ENCODE measurements around the gene KLK13.

The KLK13 gene

DNA sequence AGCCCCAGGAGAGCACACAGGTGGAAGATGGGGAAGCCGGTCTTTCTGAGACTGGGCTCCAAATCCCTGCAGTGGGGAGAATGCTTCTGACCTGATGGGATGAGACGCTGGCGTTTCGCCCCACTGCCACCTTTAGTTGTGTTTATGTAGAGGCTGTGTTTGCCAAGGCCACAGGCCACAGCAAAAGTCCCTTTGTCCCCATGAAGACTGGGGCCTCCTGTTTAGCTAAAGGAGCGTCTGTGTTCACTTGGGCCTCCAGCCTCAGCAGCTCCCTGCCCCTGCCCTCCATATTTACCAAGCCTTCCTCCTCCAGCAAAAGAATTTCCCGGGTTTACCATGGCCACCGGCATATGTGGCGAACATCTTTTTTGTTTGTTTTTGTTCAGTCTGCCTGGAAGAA is 28.2 kb upstream of the KLK13 start:
- Histone ChIP-seq H3K27ac (ENCODE audit: low read depth in 2 of 2, low read length in 2 of 2) (no peak overlapping the region), H3K27me3 (ENCODE audit: control insufficient read depth in 2 of 2, insufficient read depth in 2 of 2, low read length in 2 of 2) (no peaks in the 10 kb centered on the region), H3K9me3 (ENCODE audit: control insufficient read depth in 2 of 2, low read length in 2 of 2) (no peaks in the 10 kb centered on the region), H3K36me3 (ENCODE audit: control insufficient read depth in 2 of 2, insufficient read depth in 2 of 2, low read length in 2 of 2) (peaks cover under 1 to 3% of the 10 kb centered on the region in 2 donors), H3K4me1 (ENCODE audit: control insufficient read depth in 2 of 2, insufficient read depth in 2 of 2, low read length in 2 of 2) (no peaks in the 10 kb centered on the region), H3K9ac (ENCODE audit: low read depth in 1 of 2, low read length in 2 of 2) (no peak overlapping the region), H3K4me3 (ENCODE audit: low read length in 2 of 2) (no peak overlapping the region)

DNA sequence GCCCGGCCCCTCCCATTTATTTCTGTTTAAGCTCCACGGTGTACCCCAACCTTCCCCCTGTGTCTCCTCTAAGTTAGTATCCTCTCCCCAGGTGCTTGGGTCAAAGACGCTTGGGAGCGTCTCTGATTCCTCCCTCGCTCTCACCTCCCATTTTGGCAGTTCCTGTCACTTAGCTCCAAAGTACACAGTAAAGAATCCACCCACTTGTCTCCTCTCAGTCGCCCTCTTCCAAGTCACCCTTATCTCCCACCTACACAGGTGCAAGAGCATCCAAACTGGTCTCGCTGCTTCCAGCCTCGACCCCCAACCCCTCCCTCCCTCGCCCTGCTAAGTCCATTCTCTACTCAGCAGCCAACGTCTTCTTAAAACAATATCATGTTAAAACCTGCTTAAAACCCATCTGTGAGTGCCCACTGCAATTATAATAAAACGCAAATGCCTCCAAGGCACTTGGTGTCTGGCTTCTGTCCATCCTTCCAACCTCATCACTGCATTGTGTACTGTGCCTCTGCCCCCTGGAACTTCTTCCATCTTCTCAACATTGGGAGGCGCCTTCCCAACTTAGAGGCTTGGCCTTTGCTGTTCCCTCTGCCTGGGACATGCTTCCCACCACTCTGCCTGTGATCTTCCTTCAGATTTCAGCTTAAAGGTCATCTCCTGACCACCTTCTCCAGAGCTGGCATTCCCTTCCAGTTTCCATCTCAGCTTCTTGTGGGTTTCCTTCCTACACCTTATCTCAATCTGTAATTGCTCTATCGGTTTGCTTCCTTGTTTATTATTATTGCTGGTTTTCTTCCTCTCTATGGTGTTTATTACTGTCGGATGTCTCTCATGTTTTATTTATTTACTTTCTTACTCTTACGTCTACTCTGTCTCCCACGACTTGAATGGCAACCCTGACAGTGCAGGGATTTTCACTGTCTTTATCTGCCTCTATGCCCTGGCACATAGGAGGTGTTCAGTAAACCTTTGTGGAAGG is 27.3 kb upstream of the KLK13 start:
- no peak overlapping the region for H3K9ac ChIP-seq (ENCODE audit: low read depth in 1 of 2, low read length in 2 of 2)
- no peak overlapping the region for H3K4me3 ChIP-seq (ENCODE audit: low read length in 2 of 2)
- H3K4me1 ChIP-seq (ENCODE audit: control insufficient read depth in 2 of 2, insufficient read depth in 2 of 2, low read length in 2 of 2): no peaks in the 10 kb centered on the region
- H3K27me3 ChIP-seq (ENCODE audit: control insufficient read depth in 2 of 2, insufficient read depth in 2 of 2, low read length in 2 of 2): no peaks in the 10 kb centered on the region
- no peak overlapping the region for H3K27ac ChIP-seq (ENCODE audit: low read depth in 2 of 2, low read length in 2 of 2)
- no peaks in the 10 kb centered on the region for H3K36me3 ChIP-seq (ENCODE audit: control insufficient read depth in 2 of 2, insufficient read depth in 2 of 2, low read length in 2 of 2)
- no peaks in the 10 kb centered on the region for H3K9me3 ChIP-seq (ENCODE audit: control insufficient read depth in 2 of 2, low read length in 2 of 2)

DNA sequence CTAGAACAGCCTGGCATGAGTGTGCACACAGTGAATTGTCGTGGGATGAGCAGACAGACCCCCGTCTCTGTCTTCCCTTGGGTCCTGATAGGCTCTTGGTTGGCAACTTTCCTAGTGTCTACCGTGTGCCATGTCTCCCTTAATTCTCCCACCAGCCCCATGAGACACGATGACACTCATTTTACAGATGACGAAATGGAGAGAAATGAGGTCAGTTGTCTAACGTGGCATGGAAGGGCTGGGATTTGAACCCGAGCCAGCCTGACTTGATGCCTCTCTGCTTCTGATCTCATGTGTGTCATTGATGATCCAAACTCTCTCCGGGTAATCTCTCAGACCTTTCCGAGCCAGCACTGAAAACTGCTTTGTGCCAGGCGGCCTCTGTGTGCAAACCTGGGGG is 26.2 kb upstream of the KLK13 start:
- H3K27me3 ChIP-seq (ENCODE audit: control insufficient read depth in 2 of 2, insufficient read depth in 2 of 2, low read length in 2 of 2): no peaks in the 10 kb centered on the region
- H3K4me1 ChIP-seq (ENCODE audit: control insufficient read depth in 2 of 2, insufficient read depth in 2 of 2, low read length in 2 of 2): no peaks in the 10 kb centered on the region
- H3K27ac ChIP-seq (ENCODE audit: low read depth in 2 of 2, low read length in 2 of 2): no peak overlapping the region
- no peak overlapping the region for H3K9ac ChIP-seq (ENCODE audit: low read depth in 1 of 2, low read length in 2 of 2)
- H3K36me3 ChIP-seq (ENCODE audit: control insufficient read depth in 2 of 2, insufficient read depth in 2 of 2, low read length in 2 of 2): no peaks in the 10 kb centered on the region
- H3K4me3 ChIP-seq (ENCODE audit: low read length in 2 of 2): no peak overlapping the region
- H3K9me3 ChIP-seq (ENCODE audit: control insufficient read depth in 2 of 2, low read length in 2 of 2): no peaks in the 10 kb centered on the region

DNA sequence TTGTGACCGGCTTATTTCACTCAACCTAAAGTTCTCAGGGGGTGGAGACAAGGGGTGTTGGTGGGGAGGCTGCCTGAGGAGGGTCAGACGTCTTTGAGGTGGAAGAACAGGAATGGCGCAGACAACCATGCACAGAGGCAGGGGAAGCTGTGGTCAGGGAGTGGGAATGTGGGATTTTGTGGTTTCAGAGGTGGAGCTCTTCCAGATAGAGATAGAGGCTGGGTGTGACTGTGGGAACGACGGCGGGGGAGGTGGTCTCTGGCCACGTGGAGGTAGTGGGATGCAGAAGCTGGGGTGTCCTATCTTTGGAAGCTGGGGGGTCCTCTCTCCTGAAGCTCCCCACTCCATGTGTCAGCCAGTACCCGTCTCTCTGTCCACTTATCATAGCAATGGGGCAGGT is 25.6 kb upstream of the KLK13 start:
- H3K4me3 ChIP-seq (ENCODE audit: low read length in 2 of 2): no peak overlapping the region
- H3K27ac ChIP-seq (ENCODE audit: low read depth in 2 of 2, low read length in 2 of 2): no peak overlapping the region
- H3K9ac ChIP-seq (ENCODE audit: low read depth in 1 of 2, low read length in 2 of 2): no peak overlapping the region
- no peaks in the 10 kb centered on the region for H3K4me1 ChIP-seq (ENCODE audit: control insufficient read depth in 2 of 2, insufficient read depth in 2 of 2, low read length in 2 of 2)
- no peaks in the 10 kb centered on the region for H3K27me3 ChIP-seq (ENCODE audit: control insufficient read depth in 2 of 2, insufficient read depth in 2 of 2, low read length in 2 of 2)
- H3K36me3 ChIP-seq (ENCODE audit: control insufficient read depth in 2 of 2, insufficient read depth in 2 of 2, low read length in 2 of 2): no peaks in the 10 kb centered on the region
- H3K9me3 ChIP-seq (ENCODE audit: control insufficient read depth in 2 of 2, low read length in 2 of 2): no peaks in the 10 kb centered on the region

DNA sequence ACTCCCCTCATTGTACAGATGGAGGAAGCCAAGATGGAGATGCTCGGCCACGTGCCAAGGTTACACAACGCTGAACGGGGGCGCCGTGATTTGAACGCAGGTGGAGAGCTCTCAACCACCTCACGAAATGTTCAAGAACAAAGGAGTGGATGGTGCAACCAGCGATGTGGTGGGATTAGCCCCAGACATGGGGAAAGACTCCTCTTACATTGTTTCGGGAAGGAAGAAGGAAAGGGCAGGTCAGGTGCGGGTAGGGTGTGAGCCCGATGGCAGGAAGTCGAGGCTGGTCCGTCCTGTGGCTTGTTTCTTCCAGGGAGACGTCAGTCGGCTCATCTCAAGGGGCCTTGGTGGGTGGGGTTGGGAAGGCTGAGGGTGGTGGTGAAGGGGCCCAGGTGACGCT is 24.9 kb upstream of the KLK13 start:
- H3K9me3 ChIP-seq (ENCODE audit: control insufficient read depth in 2 of 2, low read length in 2 of 2): no peaks in the 10 kb centered on the region
- H3K4me1 ChIP-seq (ENCODE audit: control insufficient read depth in 2 of 2, insufficient read depth in 2 of 2, low read length in 2 of 2): no peaks in the 10 kb centered on the region
- no peaks in the 10 kb centered on the region for H3K36me3 ChIP-seq (ENCODE audit: control insufficient read depth in 2 of 2, insufficient read depth in 2 of 2, low read length in 2 of 2)
- H3K4me3 ChIP-seq (ENCODE audit: low read length in 2 of 2): no peak overlapping the region
- H3K27ac ChIP-seq (ENCODE audit: low read depth in 2 of 2, low read length in 2 of 2): no peak overlapping the region
- no peak overlapping the region for H3K9ac ChIP-seq (ENCODE audit: low read depth in 1 of 2, low read length in 2 of 2)
- H3K27me3 ChIP-seq (ENCODE audit: control insufficient read depth in 2 of 2, insufficient read depth in 2 of 2, low read length in 2 of 2): no peaks in the 10 kb centered on the region

DNA sequence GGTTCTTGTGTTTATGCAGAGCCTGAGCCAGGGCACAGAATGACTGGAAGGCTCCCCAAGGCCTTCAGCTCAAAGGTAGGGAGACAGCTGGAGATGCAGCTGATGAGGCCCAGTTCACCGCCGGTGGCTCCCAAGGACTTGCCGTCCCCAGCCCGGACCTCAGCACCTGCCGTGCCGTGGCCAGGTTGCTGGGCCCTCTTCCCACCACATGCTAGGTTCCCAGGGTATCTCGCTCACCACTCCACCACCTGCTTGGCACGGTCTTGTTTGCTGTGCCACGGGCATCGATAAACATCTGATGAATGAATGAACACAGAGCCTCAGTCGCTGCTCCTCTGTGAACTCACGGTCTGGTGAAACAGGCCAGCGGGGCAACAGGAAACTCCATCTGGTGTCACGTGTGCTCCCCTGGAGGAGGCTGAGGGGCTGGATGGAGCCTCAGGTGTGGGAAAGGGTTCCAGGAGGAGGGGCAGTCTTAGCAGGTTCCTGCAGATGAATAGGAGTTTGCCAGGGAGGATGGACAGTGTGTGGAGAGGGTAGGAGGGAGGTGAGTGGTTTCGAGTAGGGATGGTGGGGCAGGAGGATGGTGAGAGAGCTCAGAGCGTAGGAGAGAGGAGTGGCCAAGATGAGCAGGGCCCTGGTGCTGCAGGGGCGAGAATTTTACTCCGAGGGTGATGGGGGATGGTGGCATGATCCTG is 21.4 kb upstream of the KLK13 start:
- Histone ChIP-seq H3K4me1 (ENCODE audit: control insufficient read depth in 2 of 2, insufficient read depth in 2 of 2, low read length in 2 of 2) (no peaks in the 10 kb centered on the region), H3K4me3 (ENCODE audit: low read length in 2 of 2) (no peak overlapping the region), H3K27ac (ENCODE audit: low read depth in 2 of 2, low read length in 2 of 2) (no peak overlapping the region), H3K9me3 (ENCODE audit: control insufficient read depth in 2 of 2, low read length in 2 of 2) (no peaks in the 10 kb centered on the region), H3K27me3 (ENCODE audit: control insufficient read depth in 2 of 2, insufficient read depth in 2 of 2, low read length in 2 of 2) (no peaks in the 10 kb centered on the region), H3K9ac (ENCODE audit: low read depth in 1 of 2, low read length in 2 of 2) (no peak overlapping the region), H3K36me3 (ENCODE audit: control insufficient read depth in 2 of 2, insufficient read depth in 2 of 2, low read length in 2 of 2) (no peaks in the 10 kb centered on the region)

DNA sequence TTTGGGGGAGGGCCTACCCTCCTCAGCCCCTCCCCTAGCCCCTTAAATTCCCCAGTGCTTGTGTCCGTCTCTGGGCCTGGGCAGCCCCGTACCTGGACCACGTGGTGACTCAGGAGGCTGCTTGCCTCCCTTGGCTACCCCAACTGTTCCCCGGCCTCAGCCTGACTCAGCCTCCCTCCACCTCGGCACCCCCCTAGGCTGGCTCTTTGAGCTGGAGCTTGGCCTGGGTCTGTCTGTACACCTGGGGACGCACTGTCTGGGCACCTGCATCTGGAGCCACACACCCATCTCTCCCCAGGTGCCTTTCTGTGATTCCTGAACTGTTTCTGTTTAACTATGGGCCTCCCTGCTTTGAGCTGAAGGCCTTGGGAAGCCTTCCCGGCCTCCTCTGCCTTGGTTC is 19.6 kb upstream of the KLK13 start:
- Histone ChIP-seq H3K4me3 (ENCODE audit: low read length in 2 of 2) (no peak overlapping the region), H3K9ac (ENCODE audit: low read depth in 1 of 2, low read length in 2 of 2) (no peak overlapping the region), H3K27me3 (ENCODE audit: control insufficient read depth in 2 of 2, insufficient read depth in 2 of 2, low read length in 2 of 2) (no peaks in the 10 kb centered on the region), H3K9me3 (ENCODE audit: control insufficient read depth in 2 of 2, low read length in 2 of 2) (no peaks in the 10 kb centered on the region), H3K36me3 (ENCODE audit: control insufficient read depth in 2 of 2, insufficient read depth in 2 of 2, low read length in 2 of 2) (no peaks in the 10 kb centered on the region), H3K27ac (ENCODE audit: low read depth in 2 of 2, low read length in 2 of 2) (no peak overlapping the region), H3K4me1 (ENCODE audit: control insufficient read depth in 2 of 2, insufficient read depth in 2 of 2, low read length in 2 of 2) (no peaks in the 10 kb centered on the region)

DNA sequence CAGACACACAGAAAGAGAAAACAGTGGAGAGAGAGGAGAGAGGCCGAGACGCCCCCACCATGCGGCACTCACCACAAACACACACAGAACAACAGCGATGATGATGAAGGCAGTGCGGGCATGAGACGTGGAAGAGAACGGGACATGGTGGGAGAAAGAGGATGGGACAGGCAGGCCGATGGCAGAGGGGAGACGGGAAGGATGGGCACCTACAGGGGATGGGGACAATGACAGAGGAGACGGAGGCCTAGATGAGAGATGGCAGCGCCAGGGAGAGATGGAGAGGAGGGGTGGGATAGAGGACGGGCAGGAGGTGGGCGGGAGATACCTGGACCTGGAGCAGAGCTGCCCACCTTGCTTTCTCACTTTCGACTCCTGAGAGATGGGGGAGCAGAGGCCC is 18.9 kb upstream of the KLK13 start:
- Histone ChIP-seq H3K27me3 (ENCODE audit: control insufficient read depth in 2 of 2, insufficient read depth in 2 of 2, low read length in 2 of 2) (no peaks in the 10 kb centered on the region), H3K9me3 (ENCODE audit: control insufficient read depth in 2 of 2, low read length in 2 of 2) (no peaks in the 10 kb centered on the region), H3K4me3 (ENCODE audit: low read length in 2 of 2) (no peak overlapping the region), H3K4me1 (ENCODE audit: control insufficient read depth in 2 of 2, insufficient read depth in 2 of 2, low read length in 2 of 2) (no peaks in the 10 kb centered on the region), H3K9ac (ENCODE audit: low read depth in 1 of 2, low read length in 2 of 2) (no peak overlapping the region), H3K36me3 (ENCODE audit: control insufficient read depth in 2 of 2, insufficient read depth in 2 of 2, low read length in 2 of 2) (no peaks in the 10 kb centered on the region), H3K27ac (ENCODE audit: low read depth in 2 of 2, low read length in 2 of 2) (no peak overlapping the region)

DNA sequence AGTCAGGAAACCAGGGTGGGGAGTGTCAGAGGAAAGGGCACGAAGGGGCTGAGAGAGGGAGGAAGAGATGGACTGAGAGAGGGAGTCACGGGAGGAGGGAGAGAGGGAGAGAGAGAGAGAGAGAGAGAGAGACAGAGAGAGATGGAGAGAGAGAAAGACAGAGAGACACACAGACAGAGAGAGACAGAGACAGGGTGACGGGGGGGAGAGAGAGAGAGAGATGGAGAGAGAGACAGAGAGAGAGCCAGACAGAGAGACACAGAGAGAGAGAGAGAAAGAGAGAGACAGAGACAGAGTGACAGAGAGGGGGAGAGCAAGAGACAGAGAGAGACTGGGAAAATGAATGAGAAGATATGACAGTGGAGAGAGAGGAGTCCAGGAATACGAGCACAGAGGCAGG is 18.3 kb upstream of the KLK13 start:
- Histone ChIP-seq H3K27ac (ENCODE audit: low read depth in 2 of 2, low read length in 2 of 2) (no peak overlapping the region), H3K4me3 (ENCODE audit: low read length in 2 of 2) (no peak overlapping the region), H3K27me3 (ENCODE audit: control insufficient read depth in 2 of 2, insufficient read depth in 2 of 2, low read length in 2 of 2) (no peaks in the 10 kb centered on the region), H3K9me3 (ENCODE audit: control insufficient read depth in 2 of 2, low read length in 2 of 2) (no peaks in the 10 kb centered on the region), H3K36me3 (ENCODE audit: control insufficient read depth in 2 of 2, insufficient read depth in 2 of 2, low read length in 2 of 2) (no peaks in the 10 kb centered on the region), H3K9ac (ENCODE audit: low read depth in 1 of 2, low read length in 2 of 2) (no peak overlapping the region), H3K4me1 (ENCODE audit: control insufficient read depth in 2 of 2, insufficient read depth in 2 of 2, low read length in 2 of 2) (no peaks in the 10 kb centered on the region)

DNA sequence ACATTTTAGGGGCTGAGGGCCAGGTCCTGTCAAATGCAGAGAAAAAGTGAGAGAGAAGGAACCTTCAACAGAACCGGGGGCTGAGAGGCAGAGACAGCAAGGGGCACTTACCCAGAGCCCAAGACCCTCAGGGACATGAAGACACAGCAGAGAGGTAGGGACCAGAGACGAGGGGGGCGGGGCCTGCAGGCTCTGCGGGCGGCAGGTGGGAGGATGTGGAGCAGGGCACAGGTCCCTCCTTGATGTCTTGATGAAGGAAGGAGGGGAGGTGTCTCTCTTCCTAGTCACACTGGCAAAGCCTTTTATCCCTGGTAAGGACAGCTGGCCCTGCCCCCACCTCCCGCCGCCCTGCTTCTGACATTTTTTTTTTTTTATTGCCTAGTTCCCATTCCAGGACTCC is 17.7 kb upstream of the KLK13 start, which contains the start of gene KLK14:
Gene KLK14, minus strand, starts transcription at position 277 of the 400 bp plus-strand sequence. Its CDS starts 273 bp downstream, at position 4.
- no peak within 1 kb of the TSS for H3K9ac ChIP-seq (ENCODE audit: low read depth in 1 of 2, low read length in 2 of 2)
- no peaks in the 10 kb centered on the region for H3K36me3 ChIP-seq (ENCODE audit: control insufficient read depth in 2 of 2, insufficient read depth in 2 of 2, low read length in 2 of 2)
- H3K9me3 ChIP-seq (ENCODE audit: control insufficient read depth in 2 of 2, low read length in 2 of 2): no peaks in the 10 kb centered on the region
- H3K27ac ChIP-seq (ENCODE audit: low read depth in 2 of 2, low read length in 2 of 2): no peak within 1 kb of the TSS
- no peak within 1 kb of the TSS for H3K4me3 ChIP-seq (ENCODE audit: low read length in 2 of 2)
- H3K4me1 ChIP-seq (ENCODE audit: control insufficient read depth in 2 of 2, insufficient read depth in 2 of 2, low read length in 2 of 2): no peaks in the 10 kb centered on the region
- no peaks in the 10 kb centered on the region for H3K27me3 ChIP-seq (ENCODE audit: control insufficient read depth in 2 of 2, insufficient read depth in 2 of 2, low read length in 2 of 2)

Data from mucosa of rectum (tissue), 2 donors.